T-helper 9 cell (primary cell): ENCODE measurements around the gene CHADL.
"Not testable (repeated sequence)": the region's sequence is repeated elsewhere in the genome, so short reads cannot be mapped to it uniquely, and the experiment has no call there.

ENCODE experiments used
- DNase-seq: peaks from one replicate; pipeline ENCODE4 v3.0.0-alpha.2; 2020

Gene CHADL

DNA sequence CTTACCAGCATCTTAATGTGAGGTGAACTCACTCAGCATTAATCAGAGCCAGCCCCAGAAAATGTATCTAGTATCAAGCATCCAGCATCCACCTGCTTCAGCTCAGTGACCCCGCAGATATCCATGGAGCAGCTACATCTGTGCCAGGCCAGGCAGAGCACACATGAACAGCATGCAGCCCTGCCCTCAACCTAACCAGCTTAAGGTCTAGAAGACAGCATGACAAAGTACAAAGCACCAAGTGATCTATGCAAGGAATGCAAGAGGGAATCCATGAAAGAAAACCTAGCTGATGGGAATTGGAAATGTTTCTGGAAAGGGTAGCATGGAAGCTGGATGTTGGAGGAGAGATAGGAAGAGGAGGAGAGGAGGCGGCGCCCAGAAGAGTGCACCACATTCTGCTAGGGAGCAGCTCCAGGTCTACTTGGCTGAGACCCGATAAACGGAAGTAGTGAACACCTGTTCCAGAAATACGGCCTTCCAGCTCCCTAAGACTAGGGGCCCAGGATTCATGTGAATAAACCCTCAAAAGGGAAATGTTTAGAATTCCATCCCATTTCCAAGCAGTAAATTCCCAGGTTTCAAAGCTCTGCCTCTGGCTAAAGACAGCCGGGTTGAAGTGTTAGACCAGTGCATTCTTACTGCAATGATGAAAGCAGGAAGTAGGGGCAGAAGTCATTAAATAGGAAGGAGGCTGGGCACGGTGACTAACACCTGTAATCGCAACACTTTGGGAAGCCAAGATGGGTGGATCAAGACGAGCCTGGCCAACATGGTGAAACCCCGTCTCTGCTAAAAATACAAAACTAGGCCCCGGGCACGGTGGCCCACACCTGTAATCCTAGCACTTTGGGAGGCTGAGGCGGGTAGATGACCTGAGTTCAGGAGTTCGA lies 59.1 kb downstream of the CHADL start:
- no peak for DNase-seq

GRCh38 chr22:41180926-41181325 lies 59.8 kb downstream of the CHADL start:
- no peak for DNase-seq

GRCh38 chr22:41180362-41180761 lies 60.4 kb downstream of the CHADL start:
- DNase-seq: not testable (repeated sequence)
